HepG2 (cell line): ENCODE results near the gene ENO2.

ENCODE experiments used
- ATF1 ChIP-seq: IDR thresholded peaks from 2 replicates; pipeline ENCODE4 v1.6.1; 2016; ENCODE audit warnings: mild to moderate bottlenecking, control low read depth
- ATF5 ChIP-seq: sonication (generic); formaldehyde crosslinking; IDR thresholded peaks from 2 replicates; pipeline ENCODE4 v1.4.0; 2020; ENCODE audit warnings: mild to moderate bottlenecking, low read depth, missing genetic modification reagents
- DNMT3B ChIP-seq: conservative IDR thresholded peaks from 2 replicates; pipeline ENCODE4 v1.6.1; 2016; ENCODE audit warnings: missing biosample characterization, control low read depth
- FUBP1 ChIP-seq: sonication (generic); formaldehyde crosslinking; IDR thresholded peaks from 2 replicates; pipeline ENCODE4 v1.5.1; 2020; ENCODE audit warnings: missing genetic modification reagents, mild to moderate bottlenecking, borderline replicate concordance
- MTA3 ChIP-seq: sonication (generic); formaldehyde crosslinking; IDR thresholded peaks from 2 replicates; pipeline ENCODE4 v1.4.0; 2020; ENCODE audit warnings: missing genetic modification reagents
- POLR2AphosphoS5 ChIP-seq: IDR thresholded peaks from 2 replicates; pipeline ENCODE4 v1.6.1; 2012; ENCODE audit warnings: low read depth, low read length
- RFX1 ChIP-seq: fragments of 450-650 bp; IDR thresholded peaks from 2 replicates; pipeline ENCODE4 v1.6.1; 2017
- TEAD2 ChIP-seq: sonication (generic); formaldehyde crosslinking; IDR thresholded peaks from 2 replicates; pipeline ENCODE4 v1.9.0; 2021; ENCODE audit warnings: missing genetic modification reagents
- ZFP36 ChIP-seq: fragments of 150-350 bp; IDR thresholded peaks from 2 replicates; pipeline ENCODE4 v1.6.1; 2018; ENCODE audit warnings: borderline replicate concordance, low read length, low read depth; ENCODE audit not compliant: partially characterized antibody
- ZNF75D ChIP-seq: sonication (generic); formaldehyde crosslinking; IDR thresholded peaks from 2 replicates; pipeline ENCODE4 v1.8.1; 2023; ENCODE audit warnings: missing genetic modification reagents, mild to moderate bottlenecking, borderline replicate concordance
- ZXDC ChIP-seq: sonication (generic); formaldehyde crosslinking; IDR thresholded peaks from 2 replicates; pipeline ENCODE4 v1.5.0; 2020; ENCODE audit warnings: mild to moderate bottlenecking, missing genetic modification reagents

GRCh38 chr12:6967651-6968100 is 53.3 kb downstream of the ENO2 start:
- TF ChIP-seq RFX1 (no peak), DNMT3B (CRISPR knock-in tag) (no peak), POLR2AphosphoS5 (no peak), MTA3 (no peak), FUBP1 (CRISPR knock-in tag) (no peak), ATF1 (CRISPR knock-in tag) (no peak), TEAD2 (CRISPR knock-in tag) (no peak), ZNF75D (CRISPR knock-in tag) (no peak), ZFP36 (no peak), ZXDC (CRISPR knock-in tag) (no peak), ATF5 (no peak)
